Skeletal muscle tissue (tissue), 4 donors: ENCODE data around the gene THSD7A. TPM values are rescaled to one million over a fixed set of nuclear protein-coding genes. Genes with fewer than 3 reads are reported as not detected.

Experiments
- H3K27ac ChIP-seq: one replicate; pipeline ENCODE4 v1.7.0; 2013; ENCODE audit warnings: mild to moderate bottlenecking, low read depth, low read length, inconsistent platforms
- H3K27me3 ChIP-seq, 3 donors: one replicate each; pipeline ENCODE4 v1.7.0; 2013; ENCODE audit warnings: low read length in 3 of 3; ENCODE audit not compliant: control insufficient read depth in 3 of 3, insufficient read depth in 3 of 3
- H3K36me3 ChIP-seq, 3 donors: one replicate each; pipeline ENCODE4 v1.7.0; 2013; ENCODE audit warnings: low read length in 3 of 3; ENCODE audit not compliant: control insufficient read depth in 3 of 3, insufficient read depth in 3 of 3
- H3K4me1 ChIP-seq, 3 donors: one replicate each; pipeline ENCODE4 v1.7.0; 2013; ENCODE audit warnings: low read length in 3 of 3, mild to moderate bottlenecking in 3 of 3; ENCODE audit not compliant: control insufficient read depth in 3 of 3, insufficient read depth in 3 of 3
- H3K4me3 ChIP-seq, 3 donors: one replicate each; pipeline ENCODE4 v1.7.0; 2013; ENCODE audit warnings: low read length in 3 of 3
- H3K9ac ChIP-seq, 3 donors: one replicate each; pipeline ENCODE4 v1.7.0; 2013; ENCODE audit warnings: low read length in 3 of 3, mild to moderate bottlenecking in 3 of 3, moderate library complexity in 2 of 3, low read depth in 1 of 3
- H3K9me3 ChIP-seq, 3 donors: one replicate each; pipeline ENCODE4 v1.7.0; 2013; ENCODE audit warnings: low read length in 3 of 3; ENCODE audit not compliant: control insufficient read depth in 3 of 3
- total RNA-seq: library from RNA; depleted of rRNA; stranded (reverse); fragments of >200 nt; gene quantifications from one replicate; pipeline ENCODE4 v1.2.3, GENCODE V29; 2014
- donor health status: Osteomylitis.

Gene THSD7A
- total RNA-seq, 1 donor from 2014 or later: 4.7 TPM

- H3K9me3 ChIP-seq: no peaks in the 10 kb centered on the region
- no peak overlapping the region for H3K4me3 ChIP-seq
- H3K36me3 ChIP-seq: no peaks in the 10 kb centered on the region
- no peaks in the 10 kb centered on the region for H3K4me1 ChIP-seq
- H3K27me3 ChIP-seq: no peaks in the 10 kb centered on the region
- H3K27ac ChIP-seq: no peak overlapping the region
- no peak overlapping the region for H3K9ac ChIP-seq
Observed at GRCh38 chr7:11714676-11715075, 117.3 kb downstream of the THSD7A start.

GRCh38 chr7:11714205-11714604 lies 117.8 kb downstream of the THSD7A start:
- Histone ChIP-seq H3K4me1 (no peaks in the 10 kb centered on the region), H3K4me3 (no peak overlapping the region), H3K9ac (no peak overlapping the region), H3K27me3 (no peaks in the 10 kb centered on the region), H3K9me3 (no peaks in the 10 kb centered on the region), H3K27ac (no peak overlapping the region), H3K36me3 (no peaks in the 10 kb centered on the region)

GRCh38 chr7:11713352-11713751 lies 118.6 kb downstream of the THSD7A start:
- Histone ChIP-seq H3K9ac (no peak overlapping the region), H3K36me3 (no peaks in the 10 kb centered on the region), H3K27me3 (no peaks in the 10 kb centered on the region), H3K9me3 (no peaks in the 10 kb centered on the region), H3K27ac (no peak overlapping the region), H3K4me1 (no peaks in the 10 kb centered on the region), H3K4me3 (no peak overlapping the region)

GRCh38 chr7:11710377-11710776 lies 121.6 kb downstream of the THSD7A start:
- H3K27me3 ChIP-seq: no peaks in the 10 kb centered on the region
- H3K4me1 ChIP-seq: no peaks in the 10 kb centered on the region
- H3K36me3 ChIP-seq: no peaks in the 10 kb centered on the region
- H3K9ac ChIP-seq: no peak overlapping the region
- H3K27ac ChIP-seq: no peak overlapping the region
- no peak overlapping the region for H3K4me3 ChIP-seq
- no peaks in the 10 kb centered on the region for H3K9me3 ChIP-seq

- H3K9ac ChIP-seq: no peak overlapping the region
- H3K27me3 ChIP-seq: no peaks in the 10 kb centered on the region
- H3K27ac ChIP-seq: no peak overlapping the region
- no peak overlapping the region for H3K4me3 ChIP-seq
- H3K36me3 ChIP-seq: no peaks in the 10 kb centered on the region
- H3K4me1 ChIP-seq: no peaks in the 10 kb centered on the region
- no peaks in the 10 kb centered on the region for H3K9me3 ChIP-seq
Observed at GRCh38 chr7:11709196-11709595, 122.8 kb downstream of the THSD7A start.

- H3K4me3 ChIP-seq: no peak overlapping the region
- no peaks in the 10 kb centered on the region for H3K36me3 ChIP-seq
- no peaks in the 10 kb centered on the region for H3K9me3 ChIP-seq
- H3K27ac ChIP-seq: no peak overlapping the region
- no peaks in the 10 kb centered on the region for H3K27me3 ChIP-seq
- H3K9ac ChIP-seq: no peak overlapping the region
- no peaks in the 10 kb centered on the region for H3K4me1 ChIP-seq
Observed at GRCh38 chr7:11707606-11708193, 124.3 kb downstream of the THSD7A start.

GRCh38 chr7:11706666-11707605 lies 125.1 kb downstream of the THSD7A start:
- no peak overlapping the region for H3K9ac ChIP-seq
- H3K27me3 ChIP-seq: no peaks in the 10 kb centered on the region
- no peaks in the 10 kb centered on the region for H3K9me3 ChIP-seq
- no peaks in the 10 kb centered on the region for H3K36me3 ChIP-seq
- H3K4me1 ChIP-seq: no peaks in the 10 kb centered on the region
- no peak overlapping the region for H3K27ac ChIP-seq
- H3K4me3 ChIP-seq: no peak overlapping the region

GRCh38 chr7:11703829-11704228 lies 128.2 kb downstream of the THSD7A start:
- H3K9ac ChIP-seq: no peak overlapping the region
- H3K4me1 ChIP-seq: no peaks in the 10 kb centered on the region
- no peaks in the 10 kb centered on the region for H3K27me3 ChIP-seq
- no peaks in the 10 kb centered on the region for H3K9me3 ChIP-seq
- H3K36me3 ChIP-seq: no peaks in the 10 kb centered on the region
- H3K27ac ChIP-seq: no peak overlapping the region
- H3K4me3 ChIP-seq: no peak overlapping the region

GRCh38 chr7:11702938-11703337 lies 129.1 kb downstream of the THSD7A start:
- no peak overlapping the region for H3K9ac ChIP-seq
- H3K4me3 ChIP-seq: no peak overlapping the region
- H3K4me1 ChIP-seq: no peaks in the 10 kb centered on the region
- no peaks in the 10 kb centered on the region for H3K36me3 ChIP-seq
- no peaks in the 10 kb centered on the region for H3K9me3 ChIP-seq
- no peaks in the 10 kb centered on the region for H3K27me3 ChIP-seq
- no peak overlapping the region for H3K27ac ChIP-seq

GRCh38 chr7:11701829-11702560 lies 130.0 kb downstream of the THSD7A start:
- Histone ChIP-seq H3K27me3 (no peaks in the 10 kb centered on the region), H3K36me3 (no peaks in the 10 kb centered on the region), H3K4me3 (no peak overlapping the region), H3K27ac (no peak overlapping the region), H3K9ac (no peak overlapping the region), H3K4me1 (no peaks in the 10 kb centered on the region), H3K9me3 (no peaks in the 10 kb centered on the region)
